ENCODE measurements around the gene PRKCA.

- no peak for TF ChIP-seq POLR2A (IDR thresholded peaks at IDR 0.05)
- no peak for TF ChIP-seq CTCF (IDR thresholded peaks at IDR 0.05)
Observed at GRCh38 chr17:66715076-66715675, 412.8 kb downstream of the PRKCA start.

Data from uterus (tissue), 2 donors.